ENCODE measurements around the gene BRCC3. TPM values are rescaled to one million over a fixed set of nuclear protein-coding genes. Genes with fewer than 3 reads are reported as not detected.

BRCC3 gene
- polyA plus RNA-seq, 1 of the 3 experiments (the other 2 are of a cell fraction): 11.2 TPM

DNA sequence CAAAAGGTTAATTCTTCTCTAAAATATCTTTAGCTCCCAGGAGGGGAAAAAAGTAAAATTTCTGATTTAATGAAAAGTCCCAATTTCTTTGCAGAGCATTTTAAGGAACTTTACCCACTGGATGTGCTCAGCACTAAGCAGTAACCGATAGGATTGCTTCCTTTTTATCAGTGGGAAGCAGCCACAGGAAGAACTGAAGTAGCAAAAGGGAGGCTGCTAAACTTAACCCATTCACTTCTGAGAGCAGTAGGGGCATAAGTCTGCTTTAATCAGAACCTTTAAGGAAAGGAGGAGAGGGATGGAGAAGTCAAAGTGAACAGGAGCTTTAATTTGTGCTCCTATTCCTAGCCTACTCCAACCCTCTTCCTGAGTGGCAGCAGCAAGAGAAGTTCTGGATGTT, 48.7 kb upstream of the BRCC3 start, which contains the start of gene F8:
TSS of gene F8 (minus strand) at position 139 of the 400 bp plus-strand sequence. CDS start 171 bp downstream, outside the sequence.
- Histone ChIP-seq H3K27me3 (ENCODE audit: insufficient read depth) (no peaks in the 10 kb centered on the region), H3K4me1 (ENCODE audit: control insufficient read depth in 1 of 2, insufficient read depth in 2 of 2, low read depth in 1 of 2, low read length in 1 of 2) (no peaks in the 10 kb centered on the region), H3K27ac (ENCODE audit: low read depth in 2 of 2, low read length in 1 of 2) (no peak within 1 kb of the TSS), H2AFZ (ENCODE audit: low read depth) (no peak within 1 kb of the TSS), H3K9me3 (no peaks in the 10 kb centered on the region), H3K9ac (no peak within 1 kb of the TSS), H3F3A (replicated peaks; ENCODE audit: insufficient read depth) (peaks cover 4% of the 10 kb centered on the region), H3K4me2 (no peak within 1 kb of the TSS), H3K36me3 (replicated peaks in 1 of 2; ENCODE audit: control insufficient read depth in 1 of 2, insufficient read depth in 2 of 2, low read length in 1 of 2) (no peaks in the 10 kb centered on the region), H3K4me3 (ENCODE audit: low read depth in 2 of 2, low read length in 1 of 2) (no peak within 1 kb of the TSS), H3K9me2 (no peaks in the 10 kb centered on the region), H3K79me2 (ENCODE audit: insufficient read depth) (no peaks in the 10 kb centered on the region; the same call in 1 of the 2 replicates), H4K20me1 (ENCODE audit: insufficient read depth) (no peaks in the 10 kb centered on the region)
- no peak for DNase-seq
- 29% methylated on average over 1 of the region's 1 CpG for WGBS (ENCODE audit: low lambda C conversion rate)
- CTCF ChIA-PET: no interaction called here
- TF ChIP-seq RFX5 (IDR thresholded peaks at IDR 0.05; ENCODE audit: low read length) (no peak), GABPA (IDR thresholded peaks at IDR 0.05; ENCODE audit: low read depth) (no peak), FOXJ3 (CRISPR knock-in tag; IDR thresholded peaks at IDR 0.05) (no peak), MXI1 (IDR thresholded peaks at IDR 0.05; ENCODE audit: low read depth, low read length) (no peak), RXRA (IDR thresholded peaks at IDR 0.05; ENCODE audit: borderline replicate concordance, low read depth) (no peak), SMC3 (IDR thresholded peaks at IDR 0.05; ENCODE audit: low read depth, low read length) (no peak), GATA2 (CRISPR knock-in tag; IDR thresholded peaks at IDR 0.05) (no peak), TCF12 (IDR thresholded peaks at IDR 0.05) (no peak), NRF1 (IDR thresholded peaks at IDR 0.05; ENCODE audit: low read depth, low read length) (no peak), TAF1 (IDR thresholded peaks at IDR 0.05; ENCODE audit: borderline replicate concordance, low read depth, low read length) (no peak)
- TF ChIP-seq, protein P1, sequence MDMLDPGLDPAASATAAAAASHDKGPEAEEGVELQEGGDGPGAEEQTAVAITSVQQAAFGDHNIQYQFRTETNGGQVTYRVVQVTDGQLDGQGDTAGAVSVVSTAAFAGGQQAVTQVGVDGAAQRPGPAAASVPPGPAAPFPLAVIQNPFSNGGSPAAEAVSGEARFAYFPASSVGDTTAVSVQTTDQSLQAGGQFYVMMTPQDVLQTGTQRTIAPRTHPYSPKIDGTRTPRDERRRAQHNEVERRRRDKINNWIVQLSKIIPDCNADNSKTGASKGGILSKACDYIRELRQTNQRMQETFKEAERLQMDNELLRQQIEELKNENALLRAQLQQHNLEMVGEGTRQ (IDR thresholded peaks at IDR 0.05; ENCODE audit: borderline replicate concordance, low read depth, low read length): no peak
- TF ChIP-seq, protein P2, sequence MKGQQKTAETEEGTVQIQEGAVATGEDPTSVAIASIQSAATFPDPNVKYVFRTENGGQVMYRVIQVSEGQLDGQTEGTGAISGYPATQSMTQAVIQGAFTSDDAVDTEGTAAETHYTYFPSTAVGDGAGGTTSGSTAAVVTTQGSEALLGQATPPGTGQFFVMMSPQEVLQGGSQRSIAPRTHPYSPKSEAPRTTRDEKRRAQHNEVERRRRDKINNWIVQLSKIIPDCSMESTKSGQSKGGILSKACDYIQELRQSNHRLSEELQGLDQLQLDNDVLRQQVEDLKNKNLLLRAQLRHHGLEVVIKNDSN (IDR thresholded peaks at IDR 0.05; ENCODE audit: borderline replicate concordance, low read depth): no peak
- TF ChIP-seq, protein P3, sequence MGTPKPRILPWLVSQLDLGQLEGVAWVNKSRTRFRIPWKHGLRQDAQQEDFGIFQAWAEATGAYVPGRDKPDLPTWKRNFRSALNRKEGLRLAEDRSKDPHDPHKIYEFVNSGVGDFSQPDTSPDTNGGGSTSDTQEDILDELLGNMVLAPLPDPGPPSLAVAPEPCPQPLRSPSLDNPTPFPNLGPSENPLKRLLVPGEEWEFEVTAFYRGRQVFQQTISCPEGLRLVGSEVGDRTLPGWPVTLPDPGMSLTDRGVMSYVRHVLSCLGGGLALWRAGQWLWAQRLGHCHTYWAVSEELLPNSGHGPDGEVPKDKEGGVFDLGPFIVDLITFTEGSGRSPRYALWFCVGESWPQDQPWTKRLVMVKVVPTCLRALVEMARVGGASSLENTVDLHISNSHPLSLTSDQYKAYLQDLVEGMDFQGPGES (IDR thresholded peaks at IDR 0.05; ENCODE audit: low read depth, low read length): no peak
- TF ChIP-seq, protein P4, sequence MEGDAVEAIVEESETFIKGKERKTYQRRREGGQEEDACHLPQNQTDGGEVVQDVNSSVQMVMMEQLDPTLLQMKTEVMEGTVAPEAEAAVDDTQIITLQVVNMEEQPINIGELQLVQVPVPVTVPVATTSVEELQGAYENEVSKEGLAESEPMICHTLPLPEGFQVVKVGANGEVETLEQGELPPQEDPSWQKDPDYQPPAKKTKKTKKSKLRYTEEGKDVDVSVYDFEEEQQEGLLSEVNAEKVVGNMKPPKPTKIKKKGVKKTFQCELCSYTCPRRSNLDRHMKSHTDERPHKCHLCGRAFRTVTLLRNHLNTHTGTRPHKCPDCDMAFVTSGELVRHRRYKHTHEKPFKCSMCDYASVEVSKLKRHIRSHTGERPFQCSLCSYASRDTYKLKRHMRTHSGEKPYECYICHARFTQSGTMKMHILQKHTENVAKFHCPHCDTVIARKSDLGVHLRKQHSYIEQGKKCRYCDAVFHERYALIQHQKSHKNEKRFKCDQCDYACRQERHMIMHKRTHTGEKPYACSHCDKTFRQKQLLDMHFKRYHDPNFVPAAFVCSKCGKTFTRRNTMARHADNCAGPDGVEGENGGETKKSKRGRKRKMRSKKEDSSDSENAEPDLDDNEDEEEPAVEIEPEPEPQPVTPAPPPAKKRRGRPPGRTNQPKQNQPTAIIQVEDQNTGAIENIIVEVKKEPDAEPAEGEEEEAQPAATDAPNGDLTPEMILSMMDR (IDR thresholded peaks at IDR 0.05): no peak
- TF ChIP-seq, protein P5, sequence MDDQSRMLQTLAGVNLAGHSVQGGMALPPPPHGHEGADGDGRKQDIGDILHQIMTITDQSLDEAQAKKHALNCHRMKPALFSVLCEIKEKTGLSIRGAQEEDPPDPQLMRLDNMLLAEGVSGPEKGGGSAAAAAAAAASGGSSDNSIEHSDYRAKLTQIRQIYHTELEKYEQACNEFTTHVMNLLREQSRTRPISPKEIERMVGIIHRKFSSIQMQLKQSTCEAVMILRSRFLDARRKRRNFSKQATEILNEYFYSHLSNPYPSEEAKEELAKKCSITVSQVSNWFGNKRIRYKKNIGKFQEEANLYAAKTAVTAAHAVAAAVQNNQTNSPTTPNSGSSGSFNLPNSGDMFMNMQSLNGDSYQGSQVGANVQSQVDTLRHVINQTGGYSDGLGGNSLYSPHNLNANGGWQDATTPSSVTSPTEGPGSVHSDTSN (IDR thresholded peaks at IDR 0.05): no peak
- POLR2A ChIA-PET: no interaction called here
